ENCODE results near the gene WASF2.
"Not testable (repeated sequence)": the region's sequence is repeated elsewhere in the genome, so short reads cannot be mapped to it uniquely, and the experiment has no call there.

WASF2 gene

DNA sequence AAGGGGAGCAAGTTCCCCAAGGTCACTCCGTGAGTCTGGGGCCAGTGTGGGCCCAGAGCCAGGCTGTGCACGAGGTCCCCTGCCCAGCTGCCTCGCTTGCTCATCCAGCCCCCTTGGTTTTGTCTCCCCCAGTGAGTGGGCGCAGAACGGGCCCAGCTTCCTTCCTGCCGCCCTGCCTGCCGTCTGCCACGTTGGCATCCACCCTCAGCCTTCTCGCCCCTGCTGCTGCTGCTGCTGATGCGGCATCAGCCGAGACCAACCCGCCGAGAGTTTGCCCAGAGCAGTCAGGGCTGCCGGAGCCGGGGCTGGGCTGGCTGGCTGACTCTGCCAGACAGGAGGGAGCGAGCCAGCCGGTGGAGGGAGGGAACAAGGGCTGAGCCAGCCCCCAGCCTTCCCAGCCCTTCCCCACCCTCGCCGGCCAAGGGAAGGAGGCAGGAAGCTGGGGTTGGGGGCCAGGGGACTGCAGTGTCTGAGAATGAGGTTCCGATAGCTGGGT lies 31.4 kb upstream of the WASF2 start:
- DNase-seq: no peak

DNA sequence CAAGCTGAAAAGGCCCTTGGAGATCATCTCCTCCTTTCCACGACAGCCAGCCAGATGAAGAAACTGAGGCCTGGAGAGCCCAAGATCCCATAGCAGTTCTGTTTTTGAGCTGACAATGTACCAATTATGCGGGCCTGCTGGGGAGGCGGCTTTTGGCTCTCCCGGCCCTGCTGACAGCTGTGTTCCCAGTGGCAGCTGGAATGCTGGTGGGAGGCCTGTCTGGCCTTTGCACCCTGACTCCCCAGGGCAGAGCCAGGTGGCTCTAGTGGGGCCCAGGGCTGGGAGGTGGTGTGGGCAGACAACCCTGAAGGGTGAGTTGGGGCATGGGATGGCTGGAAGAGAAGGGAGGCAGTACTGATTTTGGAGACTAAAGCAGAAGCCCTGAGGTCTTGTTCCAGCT lies 30.7 kb upstream of the WASF2 start:
- no peak for DNase-seq

DNA sequence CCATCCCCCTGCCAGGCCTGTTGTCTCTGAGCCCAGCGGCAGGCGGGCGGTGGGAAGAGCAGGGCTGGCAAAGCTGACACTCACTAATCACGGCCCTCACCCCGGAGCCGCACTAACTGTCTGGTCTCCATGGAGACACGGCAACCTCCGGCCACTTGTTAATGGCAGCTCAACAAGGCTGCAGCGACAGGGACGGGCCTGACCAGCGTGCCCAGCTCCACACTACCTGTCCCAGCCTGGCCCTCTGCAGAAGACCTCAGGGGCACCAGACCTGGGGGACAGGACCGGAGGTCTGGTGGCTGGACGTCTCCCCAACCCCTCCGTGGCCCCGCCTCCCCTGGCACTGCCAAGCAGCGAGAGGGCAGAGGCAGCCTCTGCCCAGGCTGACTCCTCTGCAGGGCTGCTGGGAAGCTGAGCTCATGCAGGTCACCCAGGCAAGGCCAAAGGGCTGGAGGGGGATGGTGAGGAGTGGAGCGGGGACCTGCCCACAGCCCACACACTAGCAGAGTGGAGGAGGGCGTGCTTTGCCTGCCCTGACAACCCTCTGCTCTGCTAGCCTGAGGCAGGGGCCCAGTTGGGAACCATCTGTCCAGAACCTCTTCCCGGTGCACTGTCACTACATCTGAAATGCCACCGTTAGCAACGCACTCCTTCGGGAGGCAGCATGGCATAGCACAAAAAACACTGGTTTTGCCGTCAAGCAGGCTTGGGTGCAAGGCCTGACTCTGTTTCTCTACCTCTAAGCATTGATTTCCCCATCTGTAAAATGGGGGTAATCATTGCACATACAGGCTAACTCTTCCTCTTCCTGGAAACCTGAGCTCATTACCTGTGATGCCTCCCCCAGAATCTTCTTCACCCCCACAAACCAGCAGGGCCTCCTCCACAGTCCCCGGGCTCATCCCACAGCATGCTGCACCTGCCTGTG lies 29.6 kb upstream of the WASF2 start:
- no peak for DNase-seq

DNA sequence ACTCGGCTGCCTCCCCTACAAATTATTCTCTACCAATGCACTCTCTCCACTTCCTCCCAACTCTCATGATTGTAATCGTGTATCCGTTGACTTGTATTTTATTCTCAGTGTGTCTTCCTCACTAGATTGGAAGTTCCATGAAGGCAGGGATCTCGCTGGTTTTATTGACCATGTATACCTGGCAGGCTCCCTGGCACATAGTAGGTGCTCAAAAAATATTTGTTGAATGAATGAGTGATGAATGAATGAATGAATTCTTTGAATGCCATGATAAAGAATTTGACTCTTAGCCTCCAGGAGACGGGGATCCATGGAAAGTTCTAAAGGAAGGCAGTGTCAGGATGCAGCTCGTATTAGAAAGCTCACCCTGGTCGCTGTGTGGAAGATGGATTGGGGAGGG lies 28.8 kb upstream of the WASF2 start:
- no peak for DNase-seq

DNA sequence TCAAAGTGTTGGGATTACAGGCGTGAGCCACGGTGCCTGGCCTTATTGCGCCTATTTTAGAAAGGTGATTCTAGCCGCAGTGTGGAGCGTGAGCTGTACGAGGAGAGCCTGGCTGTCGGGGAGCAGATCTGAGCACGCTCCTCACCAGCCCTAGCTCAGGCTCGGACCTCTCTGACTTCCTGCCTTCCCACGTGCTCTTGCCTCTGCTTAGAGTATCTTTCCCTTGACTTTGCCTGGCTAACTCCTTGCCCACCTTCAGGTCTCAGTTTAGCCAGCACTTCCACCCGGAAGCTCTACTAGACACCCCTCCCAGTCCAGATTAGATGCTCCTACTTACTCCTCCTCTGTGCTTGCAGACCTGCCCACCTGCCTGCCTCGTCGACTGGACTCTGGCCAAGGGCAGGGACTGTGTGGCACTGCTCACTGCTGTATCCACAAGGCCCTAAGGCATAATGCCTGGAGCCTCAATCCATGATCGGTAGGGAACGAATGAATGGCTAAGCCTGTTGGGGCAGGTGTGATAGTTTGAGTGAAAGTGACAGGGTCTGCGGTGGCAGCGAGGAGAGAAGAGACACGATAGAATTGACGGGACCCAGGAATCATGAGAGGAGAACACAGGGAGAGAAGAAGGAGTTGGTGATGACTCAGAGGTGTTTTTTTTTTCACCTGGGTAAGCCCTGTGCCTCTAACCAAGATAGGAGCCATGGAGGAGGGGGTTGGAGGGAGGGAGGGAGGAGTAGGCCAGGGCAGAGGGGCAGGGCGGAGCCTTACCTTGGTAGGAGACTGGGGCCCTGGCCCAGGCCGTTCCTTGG lies 28.1 kb upstream of the WASF2 start:
- no peak for DNase-seq

DNA sequence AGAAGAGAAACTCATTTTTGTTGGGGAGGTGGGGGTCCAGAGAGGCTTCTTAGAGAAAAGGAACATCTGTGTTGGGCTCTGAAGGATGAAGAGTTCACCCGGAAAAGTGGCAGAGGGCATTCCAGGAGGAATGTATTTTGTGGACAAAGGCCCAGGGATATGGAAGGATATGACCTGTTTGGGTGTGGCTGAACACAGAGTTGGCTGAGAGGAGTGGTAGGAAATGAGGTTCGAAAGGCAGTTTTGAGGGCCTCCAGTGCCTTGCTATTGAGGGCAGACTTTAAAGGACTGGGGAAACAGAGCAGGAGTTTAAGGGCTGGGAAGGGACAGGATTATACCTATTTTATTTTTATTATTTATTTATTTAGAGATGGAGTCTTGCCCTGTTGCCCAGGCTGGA lies 27.3 kb upstream of the WASF2 start:
- DNase-seq: no peak

DNA sequence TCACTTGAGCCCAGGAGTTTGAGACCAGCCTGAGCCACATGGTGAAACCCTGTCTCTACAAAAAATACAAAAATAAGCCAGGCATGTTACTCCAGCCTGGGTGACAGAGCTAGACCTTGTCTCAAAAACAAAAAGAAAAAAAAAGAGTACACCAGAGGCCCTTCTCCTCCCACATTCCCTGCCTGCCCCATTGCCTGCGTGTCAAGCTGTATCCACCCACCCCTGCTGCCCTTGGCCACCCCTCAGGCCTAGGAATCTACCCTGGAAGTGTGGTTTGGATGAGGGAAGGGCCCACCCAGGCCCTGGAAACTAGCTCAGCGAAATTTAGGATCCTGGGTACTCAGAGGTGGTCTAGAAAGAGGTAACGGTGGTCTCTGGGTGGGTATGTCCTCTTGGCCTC lies 25.7 kb upstream of the WASF2 start:
- DNase-seq: no peak

DNA sequence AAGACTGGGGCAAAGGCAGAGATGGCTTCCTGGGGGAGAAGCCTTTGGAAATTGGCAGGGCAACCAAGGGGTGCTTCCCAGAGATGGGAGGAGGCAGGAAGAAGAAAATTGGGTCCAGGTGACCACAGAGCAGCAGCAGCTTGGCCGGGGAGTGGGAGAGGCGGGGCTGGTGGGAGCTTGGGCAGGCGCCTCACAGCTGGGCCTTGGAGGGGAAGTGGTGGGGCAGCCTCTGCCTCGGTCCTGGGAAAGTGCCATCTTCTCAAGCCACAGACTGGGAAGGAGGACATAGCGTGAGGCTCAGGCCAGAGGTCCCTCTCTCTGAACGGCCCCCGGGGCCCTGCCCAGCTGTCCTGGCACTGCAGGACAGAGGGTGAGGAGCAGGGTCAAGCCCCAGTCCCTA lies 24.0 kb upstream of the WASF2 start:
- DNase-seq: no peak

DNA sequence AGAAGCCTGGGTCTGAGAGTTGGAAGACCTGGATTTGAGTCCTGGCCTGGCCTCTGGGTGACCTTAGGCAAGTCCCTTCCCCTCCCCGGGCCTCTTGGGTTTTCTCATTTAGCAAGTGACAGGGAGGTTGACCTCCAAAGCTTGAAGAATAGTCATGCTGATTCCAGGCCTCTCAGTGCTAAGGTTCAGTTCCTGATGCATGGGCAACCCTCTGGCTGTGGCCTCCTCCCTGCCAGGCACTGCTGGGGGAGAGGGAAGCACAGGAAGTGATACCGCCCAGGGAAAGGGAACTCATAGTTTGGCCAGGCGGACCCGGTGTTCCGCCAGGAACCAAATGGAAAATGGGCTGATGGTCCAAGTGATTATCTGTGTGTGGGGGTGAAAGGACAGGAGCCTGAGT lies 23.6 kb upstream of the WASF2 start:
- DNase-seq: no peak

DNA sequence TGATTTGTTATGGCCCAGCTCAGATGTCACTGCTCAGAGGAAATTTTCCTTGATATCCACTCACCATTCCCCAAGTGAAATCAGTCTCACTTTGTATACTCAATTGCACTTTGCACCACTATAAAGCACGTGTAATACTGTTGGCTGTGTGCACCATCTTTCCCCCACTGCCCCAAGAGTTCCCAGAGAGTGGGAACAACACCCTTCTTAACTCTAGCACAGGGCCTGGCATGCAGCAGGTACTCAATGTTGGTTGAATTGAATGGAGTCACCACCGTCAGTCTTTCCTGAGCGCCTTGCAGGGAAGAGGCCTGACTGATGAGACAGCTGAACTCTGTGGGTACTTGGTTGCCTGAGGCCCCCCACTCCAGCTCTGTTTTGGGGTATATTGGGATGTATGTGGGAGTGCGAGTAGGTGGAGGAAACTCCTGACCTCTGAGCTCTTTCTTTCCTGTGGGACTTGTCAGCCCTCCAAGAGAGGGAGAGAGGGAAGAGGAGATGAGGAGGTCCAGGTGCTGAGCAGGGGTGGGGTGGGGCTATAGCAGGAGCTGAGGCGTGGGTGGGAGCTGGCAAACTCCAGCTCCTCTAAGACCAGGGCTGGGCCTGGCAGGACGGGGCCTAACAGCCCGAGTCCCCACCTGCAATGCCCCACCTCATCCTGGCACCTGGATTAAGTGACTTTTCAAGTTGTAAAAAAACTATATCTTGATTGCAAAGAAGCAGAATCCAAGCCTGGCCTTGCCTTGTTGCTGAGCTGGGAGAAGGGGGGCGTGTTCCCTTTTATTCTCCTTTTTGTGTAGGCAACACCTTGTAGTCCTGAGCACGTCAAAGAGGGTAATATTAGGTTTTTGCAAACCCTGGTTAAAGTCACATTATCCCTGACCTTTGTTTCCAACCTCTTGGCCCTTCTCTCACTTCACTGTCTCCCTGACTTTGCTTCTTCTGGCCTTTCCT lies 19.4 kb upstream of the WASF2 start:
- no peak for DNase-seq

DNA sequence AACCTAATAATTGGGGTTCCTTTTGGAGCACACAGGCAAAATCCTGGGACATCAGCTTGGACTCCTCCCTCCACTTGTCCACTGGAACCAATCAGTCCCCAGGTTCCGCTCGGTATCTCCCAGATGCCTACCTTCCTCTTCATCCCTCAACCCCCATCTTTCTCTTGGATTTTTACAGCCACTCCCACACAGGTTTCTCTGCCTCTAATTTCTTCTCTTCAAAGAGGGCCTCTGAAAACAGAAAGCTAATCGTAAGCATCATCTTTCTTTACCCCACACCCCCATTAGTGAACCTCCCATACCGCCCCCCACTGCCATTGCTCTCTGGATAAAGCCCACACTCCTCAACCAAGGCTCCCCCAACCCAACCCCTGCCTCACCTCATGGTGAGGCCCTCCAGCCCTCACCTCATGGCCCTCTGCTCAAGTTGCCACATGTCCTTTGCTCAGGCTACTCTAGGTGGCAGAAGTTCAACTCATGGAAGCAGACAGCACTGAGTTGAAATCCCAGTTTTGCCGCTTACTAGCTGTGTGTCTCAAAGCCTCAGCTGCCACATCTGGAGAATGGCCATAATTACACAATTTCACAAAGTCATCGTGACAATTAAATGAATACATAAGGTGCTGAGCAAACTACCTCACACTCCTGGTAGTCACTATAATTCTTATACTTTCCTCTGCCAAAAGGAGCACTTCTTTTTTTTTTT lies 18.1 kb upstream of the WASF2 start:
- no peak for DNase-seq

DNA sequence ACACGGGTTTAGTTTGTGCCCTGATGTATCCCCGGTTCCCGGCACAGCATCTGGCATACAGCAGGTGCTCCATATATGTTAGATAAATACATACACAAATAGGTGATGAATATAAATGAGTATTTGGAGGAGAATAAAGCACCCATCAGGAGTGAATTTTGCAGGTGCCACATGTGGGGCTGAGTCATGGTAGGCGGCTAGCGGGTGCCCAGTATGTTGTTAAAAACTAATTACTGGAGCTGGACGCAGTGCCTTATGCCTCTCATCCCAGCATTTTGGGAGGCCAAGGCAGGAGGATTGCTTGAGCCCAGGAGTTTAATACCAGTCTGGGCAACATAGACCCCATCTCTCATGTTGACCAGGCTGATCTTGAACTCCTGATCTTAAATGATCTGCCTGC lies 16.7 kb upstream of the WASF2 start:
- DNase-seq: no peak

DNA sequence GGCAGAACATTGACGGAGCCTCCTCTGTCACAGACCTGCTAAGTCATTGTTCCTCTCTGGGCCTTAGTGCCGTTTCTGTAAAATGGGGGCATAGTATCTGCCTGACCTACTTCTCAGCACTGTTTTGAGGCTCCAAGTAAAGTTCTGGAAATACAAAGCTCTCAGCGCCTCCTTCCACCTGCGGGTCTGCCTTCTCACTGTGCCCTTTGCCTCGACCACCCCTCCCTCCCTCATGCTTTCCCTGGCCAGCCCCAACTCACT lies 15.4 kb upstream of the WASF2 start:
- DNase-seq: no peak

DNA sequence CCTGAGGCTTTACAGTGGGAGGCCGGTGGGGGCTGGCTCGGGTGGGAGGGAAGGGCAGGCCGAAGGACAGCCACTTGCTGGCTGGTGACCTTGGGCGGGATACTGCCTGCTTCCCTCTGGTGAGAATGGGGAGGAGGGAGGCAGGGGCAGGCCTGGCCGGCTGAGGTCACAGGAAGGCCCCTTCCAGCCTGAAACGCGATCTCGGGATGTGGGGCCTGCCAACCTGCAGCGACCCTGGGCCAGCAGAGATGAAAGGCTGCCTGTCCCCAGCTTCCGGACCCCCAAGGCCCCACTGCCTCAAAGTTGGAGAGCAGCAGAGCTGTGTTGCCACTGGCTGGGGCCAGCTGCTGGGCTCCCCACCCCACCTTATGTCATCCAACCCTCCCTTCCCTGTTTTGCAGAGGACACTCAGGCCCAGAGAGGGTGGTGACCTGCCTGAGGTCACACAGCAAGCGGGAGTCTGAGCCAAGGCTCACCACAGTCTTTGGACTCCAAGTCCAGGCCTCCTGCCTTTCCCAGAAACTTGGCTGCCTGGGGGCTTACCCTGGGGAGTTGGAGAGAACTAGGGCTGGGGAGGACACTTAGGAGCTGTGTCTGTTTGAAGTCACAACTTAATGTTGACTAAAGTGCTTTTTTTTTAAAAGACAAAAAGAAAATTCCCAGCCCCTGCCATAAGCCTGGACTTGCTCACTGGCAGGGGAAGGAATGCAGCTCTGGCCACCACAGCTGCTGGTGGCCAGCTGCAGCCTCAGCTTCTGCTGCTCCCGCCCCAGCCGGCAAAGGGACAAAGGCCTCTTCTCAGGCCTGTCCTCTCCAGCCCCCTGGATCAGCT lies 14.8 kb upstream of the WASF2 start:
- no peak for DNase-seq

DNA sequence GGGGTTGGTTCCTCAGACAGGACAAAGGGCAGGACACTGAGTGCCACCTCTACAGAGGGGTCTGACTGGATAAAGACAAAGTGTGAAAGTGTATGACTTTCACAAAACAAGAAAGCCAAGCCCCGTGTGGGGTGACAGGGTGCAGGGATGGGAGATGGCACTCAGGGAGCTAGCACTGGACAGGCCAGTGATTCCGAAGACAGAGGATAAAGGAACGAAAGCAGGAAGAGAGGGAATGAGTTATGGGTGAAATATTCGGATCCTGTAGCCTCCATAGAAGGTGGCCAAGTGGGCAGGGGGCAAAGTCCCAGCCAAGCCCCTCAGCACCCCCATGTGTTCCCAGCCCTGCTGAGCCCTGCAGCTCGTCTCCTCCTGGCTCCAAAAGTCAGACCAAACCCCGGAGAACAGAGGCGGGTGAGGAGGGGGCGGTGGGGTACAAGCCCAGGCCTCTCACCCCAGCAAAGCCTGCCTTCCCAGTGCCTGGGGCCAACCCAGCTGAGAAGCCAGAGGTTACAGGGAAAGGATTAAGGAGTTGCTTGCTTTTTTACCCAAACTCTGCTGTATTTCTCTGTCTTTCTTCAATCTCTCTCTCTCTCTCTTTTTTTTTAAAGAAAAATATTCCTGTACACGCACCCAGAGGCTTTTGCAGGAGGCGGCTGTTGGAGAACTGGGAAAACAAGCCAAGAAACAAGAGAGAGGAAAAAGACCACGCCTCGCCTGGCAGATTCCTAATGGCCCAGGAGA lies 14.0 kb upstream of the WASF2 start:
- no peak for DNase-seq

DNA sequence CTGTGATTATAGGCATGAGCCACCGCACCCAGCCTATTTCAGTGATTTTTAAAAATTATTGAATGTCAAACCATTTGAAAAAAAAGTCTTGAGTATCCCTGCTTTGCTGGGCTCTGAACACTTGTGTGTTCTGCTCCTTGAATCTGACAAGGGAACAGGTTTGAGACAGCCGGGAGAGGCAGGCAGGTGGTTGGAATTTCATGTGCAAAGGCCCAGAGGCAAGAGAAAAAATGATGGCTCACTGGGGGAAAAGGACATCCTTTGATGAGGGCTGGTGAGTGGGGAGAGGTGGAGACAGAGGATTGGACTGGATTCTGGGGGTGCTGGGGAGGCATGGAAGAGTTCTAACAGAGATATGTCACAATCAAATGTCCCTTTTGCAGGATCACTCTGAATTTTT lies 13.1 kb upstream of the WASF2 start:
- no peak for DNase-seq

DNA sequence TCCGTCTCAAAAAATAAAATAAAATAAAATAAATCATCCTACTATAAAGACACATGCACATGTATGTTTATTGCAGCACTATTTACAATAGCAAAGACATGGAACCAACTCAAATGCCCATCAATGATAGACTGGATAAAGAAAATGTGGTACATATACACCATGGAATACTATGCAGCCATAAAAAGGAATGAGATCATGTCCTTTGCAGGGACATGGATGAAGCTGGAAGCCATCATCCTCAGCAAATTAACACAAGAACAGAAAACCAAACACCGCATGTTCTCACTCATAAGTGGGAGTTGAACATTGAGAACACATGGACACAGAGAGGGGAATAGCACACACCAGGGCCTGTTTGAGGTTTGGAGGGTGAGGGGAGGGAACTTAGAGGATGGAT lies 11.2 kb upstream of the WASF2 start:
- not testable (repeated sequence) for DNase-seq

DNA sequence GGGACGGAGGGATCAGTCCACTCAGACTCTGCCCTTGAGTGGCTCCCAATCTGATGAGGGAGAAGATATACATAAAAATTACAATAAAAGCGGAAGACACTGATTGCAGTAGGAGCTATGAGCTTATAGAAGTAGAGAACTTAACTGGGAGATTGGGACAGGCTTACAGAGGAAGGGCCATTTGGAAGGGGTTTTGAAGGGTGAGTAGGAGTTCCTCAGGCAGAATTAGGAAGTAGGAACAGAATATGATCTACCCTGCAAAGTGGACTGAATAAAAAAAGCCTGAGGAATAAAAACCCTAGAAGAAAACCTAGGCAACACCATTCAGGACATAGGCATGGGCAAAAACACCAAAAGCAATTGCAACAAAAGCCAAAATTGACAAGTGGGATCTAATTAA lies 9.2 kb upstream of the WASF2 start:
- DNase-seq: no peak

DNA sequence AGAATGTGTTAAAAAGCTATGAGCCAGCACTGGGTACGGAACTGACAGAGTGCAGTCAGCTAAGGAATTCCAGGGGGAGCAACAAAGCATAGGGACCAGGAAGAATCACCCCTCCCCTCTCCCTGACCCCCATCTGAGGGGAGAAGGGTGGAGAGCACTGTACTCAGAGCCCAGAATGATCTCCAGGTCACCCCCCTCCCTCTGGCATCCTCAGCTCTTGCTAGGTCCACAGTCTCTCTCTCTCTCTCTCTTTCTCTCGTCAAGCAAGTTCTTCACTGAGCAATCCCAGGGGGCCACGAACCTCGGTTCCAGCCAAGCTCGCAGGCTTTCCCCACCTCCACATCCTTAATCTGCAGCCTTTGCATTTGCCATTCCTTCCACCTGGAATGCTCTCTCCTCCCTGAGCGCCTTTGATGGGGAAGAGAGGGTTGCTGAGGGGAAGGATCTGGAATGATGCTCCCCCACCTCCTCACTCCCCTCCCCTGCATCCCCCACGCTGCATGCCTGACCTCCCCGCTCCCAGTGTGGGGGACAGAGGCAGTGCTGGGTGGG lies 6.7 kb upstream of the WASF2 start:
- no peak for DNase-seq

DNA sequence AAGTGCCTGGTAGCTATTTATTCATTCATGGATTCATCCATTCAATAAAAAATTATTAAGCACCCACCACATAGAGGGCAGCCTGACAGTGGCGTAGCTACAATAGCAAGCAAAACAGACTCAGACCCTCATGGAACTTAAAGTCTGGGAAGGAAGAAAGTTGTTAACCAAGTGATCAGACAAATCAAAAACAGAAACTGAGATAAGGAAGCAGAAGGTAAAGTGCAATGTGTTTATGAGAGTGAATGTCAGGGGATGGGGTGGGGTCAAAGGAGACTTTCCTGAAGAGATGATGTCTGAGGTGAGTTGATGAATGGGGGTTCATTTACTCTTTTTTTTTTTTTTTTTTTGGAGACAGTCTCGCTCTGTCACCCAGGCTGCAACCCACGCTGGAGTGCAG lies 2.8 kb upstream of the WASF2 start:
- no peak for DNase-seq
